HG03571 (cell line): ENCODE results near the gene SLC9A9.
A peak's percentile ranks its signal among the peaks of the same experiment; 100 is the strongest.
"Not testable (repeated sequence)": the region's sequence is repeated elsewhere in the genome, so short reads cannot be mapped to it uniquely, and the experiment has no call there.

Experiments used
- ATAC-seq: cut with Tn5 transposase; IDR thresholded peaks from one replicate; pipeline ENCODE4 v1.9.1; 2021; ENCODE audit not compliant: unreplicated experiment

Gene SLC9A9

GRCh38 chr3:143810953-143811265, 37.4 kb downstream of the SLC9A9 start:
- no peak for ATAC-seq

GRCh38 chr3:143810166-143810952, 37.9 kb downstream of the SLC9A9 start:
- no peak for ATAC-seq

DNA sequence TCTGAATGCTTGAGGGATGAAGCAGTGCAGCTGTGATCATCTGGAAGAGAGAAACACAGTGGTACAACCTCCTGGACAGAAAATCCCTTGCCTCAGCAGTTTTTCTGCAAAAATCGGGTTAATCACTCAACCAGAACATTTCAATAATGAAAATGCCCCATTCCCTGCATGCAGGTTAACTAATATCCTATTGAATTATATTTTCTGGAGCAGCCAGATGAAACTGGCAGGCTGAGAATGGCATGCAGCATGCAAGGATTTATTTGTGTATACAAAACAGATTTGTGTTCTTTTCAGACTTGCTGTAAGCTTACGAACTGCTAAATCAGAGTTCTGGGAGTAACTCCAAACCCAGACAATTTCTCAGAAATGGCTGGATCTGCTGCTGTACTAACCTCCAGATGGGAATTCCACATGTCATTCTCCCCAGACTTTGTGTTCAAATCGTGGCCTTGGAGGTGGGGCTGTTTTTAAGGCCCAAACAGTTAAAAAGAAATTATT, 39.1 kb downstream of the SLC9A9 start:
- no peak for ATAC-seq

DNA sequence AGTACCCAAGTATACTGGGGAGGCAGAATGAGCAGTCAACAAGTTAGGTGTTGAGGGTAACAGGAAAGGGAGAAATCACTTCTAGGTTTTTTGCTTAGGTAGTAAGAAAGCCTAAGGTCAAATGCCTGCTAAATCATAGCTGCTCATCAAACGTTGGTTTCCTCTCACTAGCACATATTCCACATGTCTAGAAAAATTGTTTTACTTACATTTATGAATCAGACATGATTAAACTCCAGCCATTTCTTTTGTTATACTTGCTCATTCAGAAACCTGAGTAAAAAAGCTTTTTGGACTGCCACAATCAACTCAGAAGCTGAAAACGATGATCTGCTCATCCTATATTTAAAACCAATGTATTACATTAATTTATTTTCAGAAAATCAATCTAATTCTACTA, 40.2 kb downstream of the SLC9A9 start:
- ATAC-seq = no peak

DNA sequence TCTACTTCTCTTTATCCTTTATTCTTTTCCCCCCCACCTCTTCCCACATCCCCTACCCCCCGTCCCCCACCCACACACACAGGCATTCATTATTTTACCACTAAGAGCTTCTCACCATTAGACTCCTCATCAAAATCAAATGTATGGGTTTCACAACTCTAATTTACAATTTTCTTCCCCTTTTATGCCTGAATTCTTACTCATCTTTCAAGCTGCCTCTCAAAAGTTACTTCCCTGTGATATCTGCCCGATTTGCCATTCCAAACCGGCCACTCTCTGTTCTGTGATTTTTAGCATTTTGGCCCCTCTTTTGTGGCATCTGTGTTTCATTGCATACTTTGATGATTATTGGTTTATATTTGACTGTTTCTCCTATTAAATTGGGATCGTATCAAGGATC, 42.2 kb downstream of the SLC9A9 start:
- ATAC-seq = no peak

- not testable (repeated sequence) for ATAC-seq
These were observed 42.8 kb downstream of the SLC9A9 start for GRCh38 chr3:143805476-143805875.

- not testable (repeated sequence) for ATAC-seq
These were observed 47.2 kb downstream of the SLC9A9 start for GRCh38 chr3:143801046-143801445.

GRCh38 chr3:143798151-143798550, 50.1 kb downstream of the SLC9A9 start:
- ATAC-seq = not testable (repeated sequence)

- no peak for ATAC-seq
These were observed 52.4 kb downstream of the SLC9A9 start for GRCh38 chr3:143795874-143796273.

- ATAC-seq = no peak
These were observed 53.3 kb downstream of the SLC9A9 start for GRCh38 chr3:143794793-143795462.

DNA sequence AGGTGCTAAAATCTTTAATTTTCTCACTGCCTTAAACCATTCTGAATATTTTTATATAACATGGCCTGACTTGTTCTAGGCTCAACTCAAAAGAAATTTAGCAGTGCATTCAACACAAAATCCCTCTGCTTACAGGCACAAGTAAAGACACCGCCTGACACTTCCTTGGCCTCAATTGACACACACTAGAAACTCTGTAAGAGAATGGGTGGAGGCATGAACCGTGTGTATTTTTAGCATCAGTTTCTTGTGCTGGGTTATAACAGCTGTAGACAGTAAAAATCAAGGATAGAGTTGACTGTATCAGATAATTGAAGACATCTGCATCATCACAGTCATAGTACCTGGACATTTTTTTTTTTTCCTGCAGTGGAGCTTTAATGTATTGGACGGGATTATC, 54.3 kb downstream of the SLC9A9 start:
- ATAC-seq = no peak

DNA sequence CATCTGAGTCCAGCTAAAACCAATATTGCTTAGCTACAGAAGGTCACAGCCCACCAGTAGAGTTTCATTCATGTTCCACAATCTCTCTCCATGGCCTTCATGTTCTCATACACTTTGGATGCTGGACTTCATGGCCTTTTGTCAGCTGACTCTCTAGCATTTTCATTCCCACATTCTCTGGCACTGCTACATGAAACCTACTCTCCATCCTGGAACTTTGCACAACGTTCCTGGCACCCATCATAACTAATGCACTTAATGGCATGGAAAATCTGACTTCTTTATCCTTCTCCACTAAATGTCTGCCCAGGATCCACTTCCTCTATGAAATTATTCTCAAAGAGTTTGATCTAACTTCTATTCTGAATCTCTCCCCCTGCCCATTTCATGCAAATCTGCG, 56.9 kb downstream of the SLC9A9 start:
- ATAC-seq = no peak

DNA sequence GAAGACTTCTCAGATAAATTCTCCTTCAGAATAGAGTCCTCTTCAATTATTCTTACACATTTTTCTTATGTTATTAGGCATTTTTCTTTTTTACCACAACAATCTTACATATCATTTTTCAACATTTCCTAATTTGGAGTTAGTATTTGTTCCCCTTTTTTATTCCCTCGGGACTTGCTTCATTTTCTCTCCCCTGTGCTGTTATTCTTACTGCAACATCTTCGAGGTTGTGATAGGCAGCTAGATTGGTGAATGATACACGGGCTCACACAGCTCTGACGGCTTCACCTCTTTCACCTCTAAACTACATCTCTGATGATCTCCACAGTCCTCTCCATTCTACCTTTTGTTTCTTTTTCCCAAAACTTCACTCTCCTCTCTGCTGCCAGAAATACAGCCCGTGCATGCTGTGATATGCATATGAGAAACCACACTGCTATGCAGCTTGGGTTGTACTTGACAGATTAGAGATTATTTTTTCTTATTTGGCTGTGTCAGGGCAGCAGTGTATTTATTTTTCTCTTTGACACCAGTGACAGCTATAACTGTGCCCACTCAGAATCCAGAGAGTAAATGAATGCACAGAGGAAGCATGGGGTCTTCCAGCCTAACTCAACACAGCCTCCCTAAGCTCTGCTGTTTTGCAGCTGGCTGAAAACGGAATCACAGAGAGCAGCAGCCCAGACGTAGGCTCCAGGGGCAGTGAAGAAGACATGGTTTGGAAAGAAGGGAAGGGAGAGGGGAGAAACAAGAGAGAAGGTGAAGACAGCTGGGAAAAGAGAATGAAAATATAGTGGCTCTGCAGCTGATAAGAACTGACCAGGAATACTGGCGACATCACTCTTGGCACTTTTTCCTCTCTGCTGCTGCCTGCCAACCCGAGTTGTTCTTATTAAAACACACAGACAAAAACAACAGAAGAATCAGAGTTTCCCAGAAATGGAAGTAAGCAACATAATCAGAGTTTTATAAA, 61.8 kb downstream of the SLC9A9 start:
- no peak for ATAC-seq

- ATAC-seq = no peak
These were observed 63.8 kb downstream of the SLC9A9 start for GRCh38 chr3:143784446-143784845.

DNA sequence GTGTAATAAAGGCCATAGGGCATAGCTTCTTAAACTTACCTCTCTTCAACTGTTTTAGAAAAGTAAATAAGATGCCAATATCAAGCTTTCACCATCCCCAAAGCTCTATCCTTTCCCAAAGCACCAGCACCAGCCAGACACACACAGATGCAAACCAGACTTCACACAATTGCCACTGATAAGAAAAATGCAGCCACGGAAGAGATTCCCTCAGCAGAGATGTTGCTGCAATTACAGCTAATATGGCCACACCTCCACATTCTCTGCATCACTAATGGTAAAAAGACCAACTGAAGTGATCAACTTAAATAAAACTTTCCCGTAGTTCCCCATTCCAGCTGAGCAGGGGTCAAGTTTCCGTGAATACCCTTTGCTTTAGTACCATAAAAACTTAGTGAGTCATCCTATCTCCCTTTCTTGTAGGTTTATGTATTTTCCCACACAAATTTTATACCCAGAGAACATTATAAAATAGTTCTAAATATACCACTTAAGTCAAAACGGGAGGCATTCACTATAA, 64.4 kb downstream of the SLC9A9 start:
- no peak for ATAC-seq

DNA sequence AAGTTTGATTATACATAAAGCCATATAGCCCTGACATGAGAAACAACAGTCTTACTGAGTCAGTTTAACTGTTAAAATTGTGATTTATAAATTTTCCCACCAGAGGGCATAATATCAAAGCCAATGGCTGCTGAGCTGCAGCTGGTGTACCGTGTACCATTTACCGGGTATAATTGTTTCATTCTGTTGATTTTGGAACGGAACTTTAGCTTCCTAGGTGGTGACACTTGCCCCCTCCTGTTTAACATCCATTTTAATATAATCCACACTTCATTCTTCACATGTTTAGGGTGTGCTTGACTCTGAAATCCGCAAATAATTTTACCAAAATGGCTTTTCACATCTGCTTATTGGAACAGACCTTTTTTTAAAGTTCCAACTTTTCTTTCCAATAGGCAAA, 72.8 kb downstream of the SLC9A9 start:
- ATAC-seq = peak; percentile 87

GRCh38 chr3:143771939-143772338, 76.3 kb downstream of the SLC9A9 start:
- ATAC-seq = no peak

DNA sequence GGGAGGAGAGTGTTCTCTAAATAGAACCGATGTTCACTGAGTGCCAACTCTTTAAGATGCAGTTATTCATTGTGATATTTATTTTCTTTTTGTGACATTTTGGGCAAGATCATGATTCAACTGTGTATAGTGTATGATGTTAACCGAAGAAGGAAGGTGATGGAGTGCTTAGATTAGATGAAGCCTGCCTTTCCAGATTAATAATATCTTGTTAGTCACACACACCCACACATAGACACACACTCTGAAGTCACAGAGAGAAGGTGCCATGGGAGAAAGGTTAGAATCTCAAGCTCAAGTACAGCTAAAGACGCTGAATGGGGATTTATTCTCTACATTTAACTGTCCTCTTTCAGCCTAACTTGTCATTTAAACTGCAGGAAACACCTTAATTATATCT, 77.0 kb downstream of the SLC9A9 start:
- no peak for ATAC-seq

- no peak for ATAC-seq
These were observed 77.9 kb downstream of the SLC9A9 start for GRCh38 chr3:143770391-143770790.

DNA sequence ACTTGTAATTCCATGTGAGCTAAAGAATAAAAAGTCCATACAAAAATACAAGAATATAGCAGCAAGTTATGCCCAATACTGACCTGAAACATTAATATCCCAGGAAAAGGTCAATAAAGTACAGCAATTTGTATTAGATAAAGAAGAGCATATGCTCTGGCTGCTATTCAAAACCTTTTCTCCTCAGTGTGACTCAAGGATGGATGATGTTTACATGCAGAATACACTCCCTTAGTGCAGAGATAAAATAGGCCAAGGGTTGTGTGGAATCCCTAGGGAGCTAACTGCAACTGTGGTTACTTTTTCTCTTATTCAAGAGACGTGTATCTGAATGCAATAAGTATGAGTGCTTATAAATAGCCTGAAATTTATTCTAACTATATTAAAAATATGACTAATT, 78.7 kb downstream of the SLC9A9 start:
- ATAC-seq = no peak

GRCh38 chr3:143764840-143765239, 83.4 kb downstream of the SLC9A9 start:
- no peak for ATAC-seq
